NCI-H510A treated with DMSO at 0.1 percent for 48 hours (cell line): Measurements from ENCODE around the gene DOCK1.
A peak's percentile ranks its signal among the peaks of the same experiment; 100 is the strongest.

Source experiments
- DNase-seq: peaks from one replicate; lab custom pipeline; 2025; lab: John Stamatoyannopoulos, UW

The DOCK1 gene

GRCh38 chr10:127039435-127039834, 134.2 kb downstream of the DOCK1 start:
- no peak for DNase-seq

DNA sequence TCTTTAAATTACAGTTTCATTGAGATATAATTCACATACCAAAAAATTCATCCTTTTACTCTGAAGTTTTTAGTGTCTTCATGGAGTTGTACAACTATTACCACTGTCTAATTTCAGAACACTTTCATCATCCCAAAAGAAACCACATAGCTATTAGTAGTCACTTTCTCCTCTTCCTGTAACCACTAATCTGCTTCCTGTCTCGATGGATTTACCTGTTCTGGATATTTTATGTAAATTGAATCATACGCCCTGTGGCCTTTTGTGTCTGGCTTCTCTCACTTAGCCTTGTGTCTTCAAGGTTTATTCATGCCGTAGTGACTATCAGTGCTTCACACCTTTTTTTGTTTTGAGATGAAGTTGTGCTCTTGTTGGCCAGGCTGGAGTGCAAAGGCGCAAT, 135.5 kb downstream of the DOCK1 start:
- no peak for DNase-seq

- no peak for DNase-seq
These were observed 136.3 kb downstream of the DOCK1 start for GRCh38 chr10:127041552-127041951.

DNA sequence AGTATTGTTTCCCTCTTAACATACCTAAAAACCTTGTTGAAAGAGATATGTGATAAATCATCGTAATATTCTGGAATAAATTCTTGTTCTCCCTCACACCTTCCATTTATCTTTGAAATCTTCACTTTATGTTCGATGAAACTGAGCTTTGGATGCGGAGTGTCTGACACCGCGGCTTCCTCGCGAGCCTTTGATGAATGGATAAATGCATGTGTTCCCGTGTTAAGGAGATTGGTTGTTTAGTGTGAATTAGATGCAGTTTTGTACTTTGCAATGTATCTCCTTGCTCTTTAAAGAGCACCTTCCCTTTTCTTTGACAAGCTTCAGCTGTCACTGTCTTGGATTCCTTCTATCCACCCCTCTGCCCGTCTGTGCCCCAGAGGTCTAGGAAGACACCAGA, 138.1 kb downstream of the DOCK1 start:
- DNase-seq = no peak

- DNase-seq = peak; percentile 70
These were observed 139.0 kb downstream of the DOCK1 start for GRCh38 chr10:127044186-127044585.

- no peak for DNase-seq
These were observed 142.0 kb downstream of the DOCK1 start for GRCh38 chr10:127046975-127047877.

- no peak for DNase-seq
These were observed 142.6 kb downstream of the DOCK1 start for GRCh38 chr10:127047878-127048238.

DNA sequence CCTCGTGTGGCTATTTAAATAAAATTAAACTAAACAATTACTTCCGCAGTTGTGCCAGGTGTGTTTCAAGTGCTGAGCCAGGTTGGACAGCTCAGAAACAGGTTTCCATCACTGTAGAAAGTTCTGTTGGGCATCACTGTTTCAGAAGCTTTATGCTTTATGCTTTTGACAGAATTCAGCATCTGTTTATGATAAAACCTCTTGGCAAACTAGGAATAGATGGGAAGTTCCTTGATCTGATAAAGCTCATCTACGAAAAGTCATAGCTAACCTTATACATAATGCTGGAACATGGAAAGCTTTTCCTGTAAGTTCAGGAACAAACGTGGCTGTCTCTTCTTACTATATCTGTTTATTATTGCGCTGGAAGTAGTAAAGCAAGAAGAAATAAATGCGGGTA, 143.4 kb downstream of the DOCK1 start:
- peak; percentile 88 for DNase-seq

GRCh38 chr10:127052001-127052400, 146.8 kb downstream of the DOCK1 start:
- DNase-seq = no peak

DNA sequence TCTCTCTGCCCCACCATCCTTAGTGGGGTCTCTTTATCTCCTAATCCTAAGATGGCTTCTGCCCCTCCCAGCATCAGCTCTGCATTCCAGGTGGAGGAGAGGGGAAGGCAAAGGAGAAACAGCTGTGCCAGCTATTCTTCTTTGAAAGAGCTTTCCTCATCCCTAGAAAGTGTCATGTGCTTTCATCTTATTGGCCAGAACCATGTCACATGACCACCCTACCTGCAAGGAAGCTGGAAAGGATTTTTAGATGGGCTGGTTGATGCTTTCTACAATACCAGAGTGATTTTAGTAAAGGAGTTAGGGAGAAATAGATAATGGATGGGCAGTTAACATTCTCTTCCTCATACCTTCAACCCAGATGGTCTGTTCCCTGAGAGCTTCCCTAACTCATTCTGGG, 150.0 kb downstream of the DOCK1 start:
- no peak for DNase-seq

GRCh38 chr10:127059314-127059713, 154.1 kb downstream of the DOCK1 start:
- no peak for DNase-seq

GRCh38 chr10:127063762-127064161, 158.5 kb downstream of the DOCK1 start:
- no peak for DNase-seq

DNA sequence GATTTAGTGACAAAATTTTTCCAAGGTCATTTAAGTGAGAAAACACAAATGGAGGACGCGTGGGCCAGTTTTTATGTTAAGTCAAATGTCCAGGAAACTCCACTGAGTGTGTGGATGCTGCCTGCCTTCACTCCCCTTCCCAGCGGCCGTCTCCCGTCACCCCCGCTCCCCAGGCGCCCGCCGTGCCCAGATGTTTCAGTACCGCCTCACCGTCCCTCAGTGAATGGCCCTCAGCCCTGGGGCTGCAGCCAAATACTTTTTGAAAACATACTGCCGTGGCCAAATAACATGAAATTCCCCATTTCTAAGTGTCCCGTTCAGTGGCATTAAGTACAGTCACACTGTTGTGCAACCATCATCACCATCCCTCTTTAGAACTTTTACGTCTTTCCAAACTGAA, 159.2 kb downstream of the DOCK1 start:
- no peak for DNase-seq

GRCh38 chr10:127067542-127068194, 162.4 kb downstream of the DOCK1 start:
- no peak for DNase-seq

GRCh38 chr10:127068485-127068884, 163.3 kb downstream of the DOCK1 start:
- no peak for DNase-seq

GRCh38 chr10:127069436-127069835, 164.2 kb downstream of the DOCK1 start:
- DNase-seq = peak; percentile 81

- peak; percentile 11 for DNase-seq
These were observed 165.9 kb downstream of the DOCK1 start for GRCh38 chr10:127071126-127071525.

GRCh38 chr10:127073666-127074065, 168.4 kb downstream of the DOCK1 start:
- no peak for DNase-seq

DNA sequence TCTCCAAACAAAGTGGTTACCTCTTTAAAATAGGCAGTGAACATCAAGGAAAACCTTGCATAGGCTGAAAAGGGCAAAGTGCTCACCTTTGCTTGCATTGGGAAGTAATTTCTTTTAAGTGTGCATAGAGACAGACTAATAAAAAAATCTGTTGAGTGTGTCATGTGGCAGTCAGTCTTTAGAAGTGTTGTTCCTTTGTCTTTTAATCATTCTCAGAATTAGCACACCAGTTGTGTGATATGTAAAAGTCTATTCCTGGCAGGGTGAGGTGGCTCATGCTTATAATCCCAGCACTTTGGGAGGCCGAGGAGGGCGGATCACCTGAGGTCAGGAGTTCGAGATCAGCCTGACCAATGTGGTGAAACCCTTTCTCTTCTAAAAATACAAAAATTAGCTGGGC, 174.2 kb downstream of the DOCK1 start:
- no peak for DNase-seq

DNA sequence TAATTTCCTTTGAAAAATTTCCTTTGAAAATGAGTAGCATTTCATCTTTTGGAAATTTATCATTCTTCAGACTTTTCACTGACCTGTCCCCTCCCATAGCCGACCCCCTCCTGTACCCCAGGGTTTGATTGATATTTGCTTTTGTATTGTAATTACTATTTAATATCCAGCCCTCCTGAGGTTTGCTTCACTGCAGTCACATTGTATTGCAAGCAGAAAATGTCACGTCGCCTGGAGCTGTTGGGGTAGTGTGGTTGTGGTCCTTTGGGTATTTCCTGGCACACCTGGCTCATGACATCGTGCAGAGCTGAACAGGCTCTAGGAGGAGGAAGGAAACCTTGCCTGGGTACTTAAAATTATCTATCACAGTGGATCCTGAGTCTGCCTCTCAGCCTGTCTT, 175.1 kb downstream of the DOCK1 start:
- DNase-seq = no peak

DNA sequence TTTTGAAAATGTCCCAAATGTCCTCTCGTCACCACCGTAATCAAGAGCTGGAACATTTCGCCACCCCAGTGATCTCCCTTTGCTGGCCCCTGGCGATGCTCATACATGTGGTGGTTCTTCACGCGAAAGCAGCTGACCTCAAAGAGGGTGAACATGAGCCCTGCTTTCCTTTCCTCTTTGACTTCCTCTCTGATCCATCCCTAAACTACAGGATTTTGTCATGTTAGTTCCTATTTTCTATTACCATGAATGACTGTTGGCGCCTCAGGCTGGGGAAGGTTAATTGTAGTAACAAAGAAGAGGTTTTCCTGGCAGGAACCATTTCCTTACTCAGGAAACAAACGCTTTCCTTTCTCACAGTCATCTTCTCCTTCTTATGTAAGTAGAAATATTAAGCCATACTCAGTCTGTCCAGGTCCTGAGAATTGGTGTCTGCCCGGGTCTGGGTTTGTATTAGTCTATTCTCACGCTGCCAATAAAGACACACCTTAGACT, 176.7 kb downstream of the DOCK1 start:
- DNase-seq = no peak

DNA sequence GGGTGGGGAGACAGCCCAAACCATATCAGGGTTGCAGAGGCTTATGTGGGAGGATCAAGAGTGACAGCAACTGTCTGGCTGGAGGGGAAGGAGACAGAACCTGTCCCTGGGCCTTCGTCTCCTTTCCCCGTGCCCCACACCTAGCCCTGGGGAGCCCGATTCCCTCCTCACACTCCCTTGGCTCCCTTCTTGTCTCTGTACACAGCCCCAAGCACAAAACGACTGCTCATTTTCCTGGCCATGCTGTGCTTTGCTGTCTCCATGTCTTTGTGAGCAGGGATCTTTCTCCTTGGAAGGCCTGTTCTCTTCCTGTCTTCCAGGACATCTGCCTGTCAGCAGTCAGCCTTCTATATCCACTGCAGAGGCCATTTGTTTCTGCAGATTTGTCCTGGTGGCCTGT, 177.4 kb downstream of the DOCK1 start:
- no peak for DNase-seq

DNA sequence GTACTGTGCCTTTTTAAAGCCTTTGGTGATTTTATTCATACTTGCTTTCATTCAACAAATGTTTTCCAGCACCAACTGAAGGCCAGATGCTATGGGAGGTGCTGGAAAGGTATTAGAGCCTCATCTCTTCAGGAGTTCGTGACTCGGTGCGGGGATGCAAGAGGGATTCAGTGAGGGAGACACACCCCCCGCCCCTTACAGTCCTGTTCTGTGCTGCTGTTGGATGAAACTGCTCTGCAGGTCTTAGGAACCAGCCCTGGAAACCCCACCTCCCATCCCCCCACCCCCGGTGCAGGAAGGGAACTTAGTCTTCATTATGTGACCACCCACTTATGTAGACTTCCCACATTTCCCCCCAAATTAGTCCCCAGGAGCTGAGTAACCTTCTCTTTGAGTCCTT, 180.7 kb downstream of the DOCK1 start:
- DNase-seq = no peak
